DND-41 (cell line): ENCODE measurements around the gene TRIM72.

Experiments used
- CTCF ChIP-seq: IDR thresholded peaks from 2 replicates; pipeline ENCODE4 v1.5.1; 2012; ENCODE audit warnings: borderline replicate concordance, low read length, moderate library complexity, mild to moderate bottlenecking; ENCODE audit not compliant: poor library complexity, severe bottlenecking; ENCODE audit errors: extremely low read depth
- EZH2 ChIP-seq: IDR thresholded peaks from 3 replicates; pipeline ENCODE4 v1.6.1; 2012; ENCODE audit warnings: borderline replicate concordance, low read depth, mild to moderate bottlenecking, moderate library complexity, low read length, inconsistent platforms; ENCODE audit not compliant: severe bottlenecking

- no peak for TF ChIP-seq CTCF
- no peak for TF ChIP-seq EZH2
Measured at GRCh38 chr16:31192856-31193642, 20.9 kb upstream of the TRIM72 start.
